Measurements from ENCODE around the gene HSPG2. TPM values are rescaled to one million over a fixed set of nuclear protein-coding genes. Genes with fewer than 3 reads are reported as not detected.

The HSPG2 gene
- total and polyA plus RNA-seq, 9 of the 15 experiments (the other 6 are each of a cell fraction or from before 2014, with no cell fraction given): 0.14 to 160 (median 15.7) TPM

- DNase-seq (ENCODE audit: extremely low read depth in 1 of 4, low spot score in 3 of 4) (no peak), FAIRE-seq (no peak), ATAC-seq (no peak)
- TF ChIP-seq ATF7 (IDR thresholded peaks at IDR 0.05) (peak; percentile 47; the same call in 1 of the 2 replicates), JUND (IDR thresholded peaks at IDR 0.05; ENCODE audit: borderline replicate concordance, low read depth, low read length) (peak; percentile 22; the same call in 1 of the 2 replicates), JUND (tag; IDR thresholded peaks at IDR 0.05; ENCODE audit: borderline replicate concordance, low read depth, low read length) (peak; percentile 23; the same call in 1 of the 3 replicates), KDM1A (IDR thresholded peaks at IDR 0.05) (0 out of 4 replicates have a peak, but pooled peaks of 1 of the 2 experiments have one; percentile 20), CAMTA2 (CRISPR knock-in tag; conservative IDR thresholded peaks at IDR 0.05) (no peak), GMEB1 (CRISPR knock-in tag; IDR thresholded peaks at IDR 0.05) (no peak)
- TF ChIP-seq, protein P1, sequence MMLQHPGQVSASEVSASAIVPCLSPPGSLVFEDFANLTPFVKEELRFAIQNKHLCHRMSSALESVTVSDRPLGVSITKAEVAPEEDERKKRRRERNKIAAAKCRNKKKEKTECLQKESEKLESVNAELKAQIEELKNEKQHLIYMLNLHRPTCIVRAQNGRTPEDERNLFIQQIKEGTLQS (IDR thresholded peaks at IDR 0.05): peak; percentile 78
- TF ChIP-seq, protein P1 (CRISPR knock-in tag; conservative IDR thresholded peaks at IDR 0.05): no peak
- Histone ChIP-seq H3K9ac (ENCODE audit: insufficient read depth in 1 of 2, low read depth in 2 of 2, low read length in 2 of 2) (no peak overlapping the region), H4K20me1 (replicated peaks; ENCODE audit: control insufficient read depth, insufficient read depth, low read length) (no peaks in the 10 kb centered on the region), H3K4me2 (ENCODE audit: insufficient read depth, low read length) (no peak overlapping the region), H3K36me3 (ENCODE audit: control insufficient read depth, insufficient read depth, low read length) (no peaks in the 10 kb centered on the region), H3K4me1 (replicated peaks in 1 of 2; ENCODE audit: control insufficient read depth in 2 of 2, insufficient read depth in 2 of 2, low read length in 2 of 2) (peaks cover 4 to 9% of the 10 kb centered on the region in 2 experiments; a peak in 3 of 5 replicates), H2AFZ (ENCODE audit: low read depth, low read length) (no peak overlapping the region), H3K9me1 (ENCODE audit: control insufficient read depth, insufficient read depth, low read length) (no peaks in the 10 kb centered on the region), H3K27me3 (ENCODE audit: control insufficient read depth in 2 of 2, insufficient read depth in 2 of 2, low read length in 2 of 2) (peaks cover 2 to 12% of the 10 kb centered on the region in 2 experiments; a peak in 2 of 5 replicates), H3K27ac (ENCODE audit: extremely low read depth, low read depth, low read length) (no peak overlapping the region), H3K79me2 (ENCODE audit: control insufficient read depth, insufficient read depth, low read length) (no peaks in the 10 kb centered on the region), H3K4me3 (no peak overlapping the region), H3K9me3 (replicated peaks; ENCODE audit: control insufficient read depth, insufficient read depth, low read depth, low read length) (no peaks in the 10 kb centered on the region)
- in situ Hi-C loops (cut with MboI): no loop called here
- no TSS peak for BruUV-seq (replicated peaks)
- ChIA-PET POLR2A (interaction anchor here (0.6 kb wide), 2 partner anchors 113 to 246 kb away, joined by 3 read pairs; no protein-coding TSS in a partner anchor), CTCF (ENCODE audit: low intra/inter-chr PET ratio) (no interaction called here)
- WGBS (ENCODE audit: insufficient coverage, low coverage, missing lambda C conversion rate): 35% methylated on average over 15 of the region's 15 CpGs
- intact Hi-C loops (cut with micrococcal nuclease): loop anchor here (10.0 kb wide), 2 partner anchors 58 to 452 kb away; no protein-coding TSS in a partner anchor
Measured at GRCh38 chr1:21966247-21967000, 29.3 kb upstream of the HSPG2 start.
